PC-9 (cell line): Measurements from ENCODE around the gene CCL8.

Experiments used
- EZH2 ChIP-seq: fragments of 200-600 bp; sonication (generic); IDR thresholded peaks from 2 replicates; pipeline ENCODE4 v1.8.0; 2017; ENCODE audit warnings: antibody characterized with exemption, low read depth
- TF ChIP-seq, protein P1 (sequence below): fragments of 200-600 bp; sonication (generic); conservative IDR thresholded peaks from 2 replicates; pipeline ENCODE4 v1.6.1; 2017; ENCODE audit warnings: mixed run types, antibody characterized with exemption, mild to moderate bottlenecking, moderate library complexity

DNA sequence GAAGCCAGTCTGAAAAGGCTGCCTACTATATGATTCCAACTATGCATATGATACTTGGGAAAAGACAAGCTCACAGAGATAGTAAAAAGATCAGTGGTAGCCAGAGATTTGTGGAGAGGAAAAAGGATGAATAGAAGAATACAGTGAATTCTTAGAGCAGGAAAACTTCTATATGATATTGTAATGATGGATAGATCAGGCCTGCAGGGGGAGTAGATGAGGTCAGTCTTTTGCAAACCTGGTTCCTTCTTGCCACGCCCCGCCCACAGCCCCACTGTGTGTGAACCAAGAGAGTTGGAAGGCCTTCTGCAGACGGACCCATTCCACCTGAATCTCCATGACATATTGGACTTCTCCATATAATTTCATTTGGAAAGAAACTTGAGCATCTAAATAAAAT, 761 bp upstream of the CCL8 start:
- TF ChIP-seq, protein P1, sequence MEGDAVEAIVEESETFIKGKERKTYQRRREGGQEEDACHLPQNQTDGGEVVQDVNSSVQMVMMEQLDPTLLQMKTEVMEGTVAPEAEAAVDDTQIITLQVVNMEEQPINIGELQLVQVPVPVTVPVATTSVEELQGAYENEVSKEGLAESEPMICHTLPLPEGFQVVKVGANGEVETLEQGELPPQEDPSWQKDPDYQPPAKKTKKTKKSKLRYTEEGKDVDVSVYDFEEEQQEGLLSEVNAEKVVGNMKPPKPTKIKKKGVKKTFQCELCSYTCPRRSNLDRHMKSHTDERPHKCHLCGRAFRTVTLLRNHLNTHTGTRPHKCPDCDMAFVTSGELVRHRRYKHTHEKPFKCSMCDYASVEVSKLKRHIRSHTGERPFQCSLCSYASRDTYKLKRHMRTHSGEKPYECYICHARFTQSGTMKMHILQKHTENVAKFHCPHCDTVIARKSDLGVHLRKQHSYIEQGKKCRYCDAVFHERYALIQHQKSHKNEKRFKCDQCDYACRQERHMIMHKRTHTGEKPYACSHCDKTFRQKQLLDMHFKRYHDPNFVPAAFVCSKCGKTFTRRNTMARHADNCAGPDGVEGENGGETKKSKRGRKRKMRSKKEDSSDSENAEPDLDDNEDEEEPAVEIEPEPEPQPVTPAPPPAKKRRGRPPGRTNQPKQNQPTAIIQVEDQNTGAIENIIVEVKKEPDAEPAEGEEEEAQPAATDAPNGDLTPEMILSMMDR = no peak
- TF ChIP-seq EZH2 = no peak
